LNCAP (cell line): ENCODE results near the gene SEMA3G.

ENCODE experiments used
- CTCF ChIP-seq: fragments of 450-650 bp; IDR thresholded peaks from 2 replicates; pipeline ENCODE4 v1.5.1; 2017; ENCODE audit warnings: mild to moderate bottlenecking

The SEMA3G gene

DNA sequence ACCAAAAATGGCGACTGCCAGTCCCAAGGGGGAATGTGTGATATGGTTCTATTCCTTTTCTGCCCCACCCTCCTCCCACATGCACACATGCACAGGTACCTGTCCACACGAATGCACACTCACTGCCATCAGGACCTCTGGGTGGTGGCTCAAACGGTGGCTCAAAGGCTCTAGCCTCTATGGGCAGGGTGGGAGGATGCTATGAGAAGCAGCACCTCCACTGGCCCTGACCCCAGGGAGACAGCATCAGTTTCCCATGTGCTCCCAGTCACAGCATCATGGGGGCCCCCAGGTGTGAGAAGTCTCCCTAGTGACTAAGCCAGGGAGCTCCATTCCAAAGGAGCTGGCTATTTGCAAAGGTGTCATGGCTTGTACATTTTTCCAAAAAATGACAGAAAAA is 15.9 kb downstream of the SEMA3G start:
- no peak for TF ChIP-seq CTCF

- peak; percentile 81 for TF ChIP-seq CTCF
These were observed 16.5 kb downstream of the SEMA3G start for GRCh38 chr3:52428151-52429005.

GRCh38 chr3:52423173-52423572 is 21.7 kb downstream of the SEMA3G start:
- TF ChIP-seq CTCF = no peak

DNA sequence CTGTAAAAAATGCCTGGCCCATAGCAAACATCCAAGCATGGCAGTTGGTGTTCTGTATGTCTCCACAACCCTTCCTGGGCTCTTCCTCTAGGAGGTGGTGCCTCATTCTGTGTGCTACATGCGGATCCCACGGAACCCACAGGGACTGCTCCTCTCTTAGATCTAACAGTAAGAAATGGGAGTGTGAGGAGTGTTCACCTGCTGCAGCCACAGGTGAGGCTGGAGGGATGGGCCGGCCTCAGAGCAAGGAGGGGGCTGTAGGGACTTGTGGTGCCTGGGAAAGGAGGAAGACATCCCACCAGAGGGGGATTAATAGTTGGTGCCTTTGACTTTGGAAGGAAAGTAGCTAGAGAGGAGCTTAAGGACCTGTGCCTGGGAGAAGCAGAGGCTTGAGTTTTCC is 22.2 kb downstream of the SEMA3G start:
- no peak for TF ChIP-seq CTCF

DNA sequence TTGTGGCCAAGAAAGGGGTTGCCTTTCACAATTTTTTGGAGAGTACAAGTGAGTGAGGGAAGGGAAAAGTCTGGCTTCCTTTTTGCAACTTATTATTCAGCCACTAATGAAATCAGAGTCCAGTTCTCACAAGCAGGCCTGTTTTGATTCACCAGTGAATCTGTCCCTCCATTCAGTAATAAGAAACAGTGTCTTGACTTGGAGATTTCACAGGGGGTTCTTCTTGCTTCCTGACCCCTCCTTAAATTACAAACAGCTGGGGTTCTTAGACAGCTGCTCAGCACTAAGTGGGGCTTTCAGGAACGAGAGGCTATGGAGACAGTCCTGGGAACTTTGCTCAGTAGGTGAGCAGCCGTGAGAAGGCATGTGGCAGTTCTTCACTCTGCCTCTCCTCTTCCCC is 24.5 kb downstream of the SEMA3G start:
- no peak for TF ChIP-seq CTCF

DNA sequence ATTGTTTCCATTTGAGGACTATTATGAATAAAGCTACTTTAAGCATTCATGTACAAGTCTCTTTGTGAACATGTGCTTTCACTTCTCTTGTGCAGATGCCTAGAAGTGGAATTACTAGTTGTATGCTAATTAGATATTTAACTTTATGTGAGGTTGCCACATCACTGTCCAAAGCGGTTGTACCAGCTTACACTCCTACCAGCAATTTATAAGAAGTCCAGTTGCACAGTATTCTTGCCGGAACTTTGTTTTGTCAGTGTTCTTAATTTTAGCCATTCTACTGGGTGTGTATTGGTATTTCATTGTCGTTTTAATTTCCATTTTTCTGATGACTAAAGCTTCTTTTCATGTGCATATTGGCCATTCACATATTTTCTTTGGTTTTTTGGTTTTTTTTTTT is 29.1 kb downstream of the SEMA3G start:
- TF ChIP-seq CTCF = no peak

DNA sequence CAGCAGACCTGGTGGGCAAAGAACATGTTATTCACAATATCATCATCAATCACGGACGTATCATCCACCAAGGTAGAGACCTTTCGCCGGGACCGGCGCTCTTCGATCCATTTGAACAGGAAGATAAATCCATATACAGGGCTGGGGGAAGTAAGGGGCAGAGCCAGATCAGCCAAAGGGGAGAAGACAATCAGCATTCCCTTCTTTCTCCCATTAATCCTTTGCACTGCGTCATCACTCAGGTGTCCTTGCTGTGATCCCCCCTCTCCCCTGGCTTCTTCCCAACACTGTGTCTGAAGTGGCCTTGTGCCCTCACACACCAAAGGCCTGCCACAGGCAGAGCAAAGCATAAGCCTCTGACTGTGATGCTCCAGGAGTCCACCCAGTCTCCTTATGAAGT is 36.4 kb downstream of the SEMA3G start:
- no peak for TF ChIP-seq CTCF

DNA sequence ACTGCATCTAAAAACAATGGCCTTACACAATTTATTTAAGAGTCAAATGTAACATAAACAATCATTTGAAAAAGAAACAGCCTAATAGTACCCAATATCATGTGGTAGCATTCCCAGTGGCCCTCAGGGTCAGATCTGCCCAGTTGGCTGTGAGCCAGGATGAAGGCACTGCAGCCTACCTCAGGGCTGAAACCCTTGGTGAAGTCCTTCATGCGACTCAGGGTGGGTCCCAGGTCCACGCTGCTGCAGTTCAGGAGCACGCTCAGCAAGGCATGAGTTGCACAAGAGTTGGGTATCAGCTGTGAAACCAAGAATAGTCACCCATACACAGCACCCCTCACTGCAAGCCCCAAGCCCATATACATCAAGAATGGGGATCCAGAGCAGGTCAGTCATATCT is 37.1 kb downstream of the SEMA3G start:
- TF ChIP-seq CTCF = no peak
